ENCODE data around the gene DNAJC8. TPM values are rescaled to one million over a fixed set of nuclear protein-coding genes. Genes with fewer than 3 reads are reported as not detected.
A peak's percentile ranks its signal among the peaks of the same experiment; 100 is the strongest.

DNAJC8 gene
- total RNA-seq, 1 donor from 2014 or later: 120 TPM

DNA sequence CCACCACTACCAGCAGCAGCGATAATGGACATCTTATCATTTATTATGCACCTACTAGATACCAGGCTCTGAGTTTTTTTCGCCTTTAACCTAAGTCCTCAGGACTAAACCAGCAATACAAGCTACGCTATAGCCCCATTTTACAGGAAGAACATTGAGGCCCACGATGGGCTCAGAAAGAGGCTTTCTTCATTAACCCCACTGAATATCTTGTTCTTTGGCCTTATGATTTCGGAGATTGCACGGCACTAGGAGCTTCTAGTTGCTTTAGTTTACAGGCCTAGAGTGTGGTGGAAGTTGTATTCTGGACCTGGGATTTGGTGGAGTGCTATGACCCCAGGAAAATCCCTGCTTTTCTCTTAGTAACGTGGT is 28.0 kb upstream of the DNAJC8 start:
- H3K4me3 ChIP-seq (ENCODE audit: low read depth, low read length): peak overlapping the region; percentile 98
- no peak for TF ChIP-seq CTCF (conservative IDR thresholded peaks at IDR 0.05; ENCODE audit: low read depth, low read length)
- no peak for DNase-seq (ENCODE audit: low read depth)

DNA sequence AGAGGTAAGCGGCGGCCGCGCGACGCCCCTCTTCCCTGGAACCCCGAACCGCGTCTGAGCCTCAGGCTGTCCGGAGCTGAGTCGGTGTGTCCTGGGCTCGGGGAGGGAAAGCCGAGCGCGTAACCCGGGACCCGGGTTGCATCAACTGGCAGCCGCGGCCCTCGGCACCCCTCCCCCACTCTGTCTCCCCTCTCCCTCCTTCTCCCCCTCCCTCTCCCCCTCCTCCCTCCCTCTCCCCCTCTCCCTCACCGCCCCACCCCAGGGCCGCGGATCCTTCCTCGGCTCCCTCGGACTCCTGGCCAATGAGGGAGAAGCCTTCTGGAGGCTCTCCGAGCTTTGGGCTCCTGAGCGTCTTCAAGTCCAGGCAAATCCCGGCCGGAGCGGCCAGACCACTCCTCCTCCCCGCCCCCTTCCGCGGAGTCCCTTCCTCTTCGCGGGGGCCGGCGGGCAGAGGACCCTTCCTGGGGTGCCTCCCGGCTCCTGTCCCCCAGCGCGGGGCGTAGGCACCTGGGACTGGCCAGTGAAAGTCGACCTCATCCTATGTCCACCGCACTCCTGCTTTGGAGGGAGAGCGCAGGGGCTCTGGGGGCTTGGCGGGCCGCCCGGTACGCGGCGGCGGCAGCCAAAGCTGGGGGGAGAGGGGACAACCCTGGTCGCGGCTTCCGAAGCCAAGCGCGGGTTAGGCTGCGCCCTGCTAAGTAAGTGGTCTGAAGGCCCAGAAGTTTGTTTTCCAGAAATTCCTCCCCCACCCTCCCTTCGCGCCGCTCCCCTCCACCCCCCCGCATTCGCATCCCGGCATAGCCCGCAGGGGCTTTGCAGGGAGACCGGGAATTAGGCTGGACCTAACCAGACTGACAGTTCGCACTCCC is 27.3 kb upstream of the DNAJC8 start:
- TF ChIP-seq CTCF (conservative IDR thresholded peaks at IDR 0.05; ENCODE audit: low read depth, low read length): no peak
- no peak for DNase-seq (ENCODE audit: low read depth)

DNA sequence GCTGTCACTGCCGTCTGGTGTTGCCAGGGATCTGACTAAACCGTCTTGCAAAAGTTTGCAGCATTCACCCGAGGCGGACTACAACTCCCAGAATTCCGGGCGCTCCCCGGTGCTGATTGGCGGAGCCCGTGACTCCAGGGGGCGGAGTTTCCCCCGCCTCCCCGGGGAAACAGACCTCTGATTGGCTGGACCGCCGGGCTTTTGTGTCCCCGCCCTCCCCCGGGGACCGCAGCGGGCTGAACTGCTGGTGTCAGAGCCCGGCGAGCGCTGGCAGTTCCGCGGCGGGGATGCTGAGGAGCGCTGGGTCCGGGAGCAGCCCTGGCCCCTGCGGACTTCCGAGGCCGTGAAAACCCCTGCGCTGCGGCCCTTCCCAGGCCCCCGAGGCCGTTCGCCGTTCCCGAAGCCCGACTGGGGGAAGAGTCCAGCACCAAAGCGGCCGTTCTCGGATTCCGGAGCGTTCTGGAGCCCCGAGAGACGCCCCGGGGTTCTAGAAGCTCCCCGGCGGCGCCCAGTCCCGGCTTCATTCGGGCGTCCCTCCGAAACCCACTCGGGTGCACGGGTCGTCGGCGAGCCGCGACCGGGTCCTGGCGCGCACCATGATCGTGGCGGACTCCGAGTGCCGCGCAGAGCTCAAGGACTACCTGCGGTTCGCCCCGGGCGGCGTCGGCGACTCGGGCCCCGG is 26.6 kb upstream of the DNAJC8 start, which contains the start of gene SESN2:
TSS of gene SESN2 (plus strand) at position 267 of the 682 bp plus-strand sequence. CDS start at position 597, 330 bp downstream.
- TF ChIP-seq CTCF (conservative IDR thresholded peaks at IDR 0.05; ENCODE audit: low read depth, low read length): no peak
- DNase-seq (ENCODE audit: low read depth): peak; percentile 83
- H3K4me3 ChIP-seq (ENCODE audit: low read depth, low read length): peak within 1 kb of the TSS; percentile 98

More for the DNA sequence above, 27.3 kb upstream of the DNAJC8 start:
- peak overlapping the region; percentile 98 for H3K4me3 ChIP-seq (ENCODE audit: low read depth, low read length)

DNA sequence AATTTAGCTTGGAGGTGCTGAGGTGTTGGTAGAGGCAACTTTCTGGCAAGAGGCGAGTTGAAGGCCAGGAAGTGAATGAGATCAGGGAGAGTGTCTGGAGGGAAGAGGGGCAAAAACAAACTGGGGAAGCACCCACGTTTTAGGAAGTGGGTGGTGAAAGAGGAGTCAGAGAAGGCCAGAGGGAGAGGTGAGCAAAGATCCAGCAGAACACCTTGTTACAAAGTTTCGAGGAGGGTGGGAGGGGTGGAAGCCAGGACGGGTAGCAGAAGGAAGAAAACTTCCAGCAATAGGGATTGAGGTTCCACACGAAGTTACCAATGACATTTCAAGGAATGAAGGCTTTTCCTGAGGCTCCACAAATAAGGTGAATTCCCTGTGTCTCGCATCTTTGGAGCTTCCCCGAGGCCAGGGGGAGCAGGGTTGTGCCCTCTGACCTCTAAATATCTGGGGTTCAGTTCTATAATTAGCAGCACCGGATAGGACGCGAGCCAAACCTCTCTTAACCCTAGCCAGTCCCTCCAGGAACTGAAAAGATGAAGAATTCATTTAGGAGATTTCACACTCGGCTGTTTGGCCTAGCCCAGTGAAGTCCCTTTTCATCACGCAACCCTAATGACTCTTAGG is 25.9 kb upstream of the DNAJC8 start:
- no peak for TF ChIP-seq CTCF (conservative IDR thresholded peaks at IDR 0.05; ENCODE audit: low read depth, low read length)
- no peak for DNase-seq (ENCODE audit: low read depth)
- peak overlapping the region; percentile 98 for H3K4me3 ChIP-seq (ENCODE audit: low read depth, low read length)

DNA sequence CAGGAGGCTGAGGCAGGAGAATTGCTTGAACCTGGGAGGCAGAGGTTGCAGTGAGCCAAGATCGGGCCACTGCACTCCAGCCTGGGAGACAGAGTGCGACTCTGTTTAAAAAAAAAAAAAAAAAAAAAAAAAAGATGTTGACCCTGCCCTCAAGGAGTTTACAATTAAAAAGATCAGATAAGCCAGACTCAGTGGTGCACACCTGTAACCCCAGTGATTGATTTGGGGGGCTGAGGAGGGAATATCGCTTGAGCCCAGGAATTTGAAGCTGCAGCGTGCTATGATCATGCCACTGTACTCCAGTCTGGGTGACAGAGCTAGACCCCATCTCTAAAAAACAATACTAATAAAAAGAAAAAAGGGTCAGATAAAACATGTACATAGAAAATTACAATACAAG is 24.9 kb upstream of the DNAJC8 start:
- TF ChIP-seq CTCF (conservative IDR thresholded peaks at IDR 0.05; ENCODE audit: low read depth, low read length): no peak
- H3K4me3 ChIP-seq (ENCODE audit: low read depth, low read length): no peak overlapping the region

DNA sequence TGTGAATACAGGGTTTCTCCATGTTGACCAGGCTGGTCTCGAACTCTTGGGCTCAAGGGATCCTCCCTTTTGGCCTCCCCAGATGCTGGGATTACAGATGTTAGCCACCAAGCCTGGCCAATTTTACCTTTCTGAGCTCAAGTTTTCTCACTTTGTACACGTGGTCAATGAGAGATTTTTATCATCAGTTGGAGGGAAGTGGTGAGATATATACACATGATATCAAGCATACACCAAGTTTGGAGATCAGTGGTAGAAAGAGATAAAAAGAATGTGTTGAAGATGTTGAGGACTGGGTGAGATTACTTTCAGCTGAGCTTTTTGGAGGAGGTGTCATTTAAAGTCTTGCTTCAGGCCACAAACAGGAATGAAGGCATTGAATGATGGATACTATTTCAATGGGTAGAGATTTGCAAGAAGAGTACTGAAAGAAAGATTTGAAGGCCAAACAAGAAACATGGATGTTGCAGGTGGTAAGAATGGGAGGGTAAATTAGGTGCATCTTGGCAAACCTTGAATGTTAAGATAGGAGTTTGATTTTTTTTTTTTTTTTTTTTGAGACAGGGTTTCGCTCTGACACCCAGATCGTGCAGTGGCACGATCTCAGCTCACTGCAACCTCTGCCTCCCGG is 23.5 kb upstream of the DNAJC8 start:
- no peak for DNase-seq (ENCODE audit: low read depth)
- no peak for TF ChIP-seq CTCF (conservative IDR thresholded peaks at IDR 0.05; ENCODE audit: low read depth, low read length)
- H3K4me3 ChIP-seq (ENCODE audit: low read depth, low read length): no peak overlapping the region

More for the DNA sequence above, 24.9 kb upstream of the DNAJC8 start:
- DNase-seq (ENCODE audit: low read depth): no peak

All from epithelial cell of proximal tubule (primary cell).